Measurements from ENCODE around the gene MYMX.

MYMX gene

GRCh38 chr6:44246663-44247337 is 30.1 kb downstream of the MYMX start, which contains the start of gene HSP90AB1:
HSP90AB1 (plus strand) TSS chr6:44247101; CDS start chr6:44248630, 1,529 bp downstream.
- Histone ChIP-seq H3K9me3 (no peaks in the 10 kb centered on the region), H3K27me3 (no peaks in the 10 kb centered on the region), H3K4me3 (ENCODE audit: low read depth in 1 of 2, low read length in 1 of 2) (peak within 1 kb of the TSS; percentile 84 to 88), H3K36me3 (peaks cover 14% of the 10 kb centered on the region), H3K27ac (peak within 1 kb of the TSS; percentile 77), H3K4me1 (ENCODE audit: control insufficient read depth in 1 of 2, insufficient read depth in 1 of 2, low read depth in 1 of 2, low read length in 1 of 2) (peaks cover 15 to 16% of the 10 kb centered on the region in 2 experiments)
- TF ChIP-seq, protein P1, sequence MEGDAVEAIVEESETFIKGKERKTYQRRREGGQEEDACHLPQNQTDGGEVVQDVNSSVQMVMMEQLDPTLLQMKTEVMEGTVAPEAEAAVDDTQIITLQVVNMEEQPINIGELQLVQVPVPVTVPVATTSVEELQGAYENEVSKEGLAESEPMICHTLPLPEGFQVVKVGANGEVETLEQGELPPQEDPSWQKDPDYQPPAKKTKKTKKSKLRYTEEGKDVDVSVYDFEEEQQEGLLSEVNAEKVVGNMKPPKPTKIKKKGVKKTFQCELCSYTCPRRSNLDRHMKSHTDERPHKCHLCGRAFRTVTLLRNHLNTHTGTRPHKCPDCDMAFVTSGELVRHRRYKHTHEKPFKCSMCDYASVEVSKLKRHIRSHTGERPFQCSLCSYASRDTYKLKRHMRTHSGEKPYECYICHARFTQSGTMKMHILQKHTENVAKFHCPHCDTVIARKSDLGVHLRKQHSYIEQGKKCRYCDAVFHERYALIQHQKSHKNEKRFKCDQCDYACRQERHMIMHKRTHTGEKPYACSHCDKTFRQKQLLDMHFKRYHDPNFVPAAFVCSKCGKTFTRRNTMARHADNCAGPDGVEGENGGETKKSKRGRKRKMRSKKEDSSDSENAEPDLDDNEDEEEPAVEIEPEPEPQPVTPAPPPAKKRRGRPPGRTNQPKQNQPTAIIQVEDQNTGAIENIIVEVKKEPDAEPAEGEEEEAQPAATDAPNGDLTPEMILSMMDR (IDR thresholded peaks at IDR 0.05), result no peak

- Histone ChIP-seq H3K4me1 (ENCODE audit: control insufficient read depth in 1 of 2, insufficient read depth in 1 of 2, low read depth in 1 of 2, low read length in 1 of 2) (peaks cover 15 to 16% of the 10 kb centered on the region in 2 experiments), H3K9me3 (no peaks in the 10 kb centered on the region), H3K4me3 (ENCODE audit: low read depth in 1 of 2, low read length in 1 of 2) (peak overlapping the region; percentile 84 to 88), H3K27ac (peak overlapping the region; percentile 77), H3K27me3 (no peaks in the 10 kb centered on the region), H3K36me3 (peaks cover 19% of the 10 kb centered on the region)
- TF ChIP-seq, protein P1 (IDR thresholded peaks at IDR 0.05), result no peak
Observed at GRCh38 chr6:44247338-44248302, 30.9 kb downstream of the MYMX start.

DNA sequence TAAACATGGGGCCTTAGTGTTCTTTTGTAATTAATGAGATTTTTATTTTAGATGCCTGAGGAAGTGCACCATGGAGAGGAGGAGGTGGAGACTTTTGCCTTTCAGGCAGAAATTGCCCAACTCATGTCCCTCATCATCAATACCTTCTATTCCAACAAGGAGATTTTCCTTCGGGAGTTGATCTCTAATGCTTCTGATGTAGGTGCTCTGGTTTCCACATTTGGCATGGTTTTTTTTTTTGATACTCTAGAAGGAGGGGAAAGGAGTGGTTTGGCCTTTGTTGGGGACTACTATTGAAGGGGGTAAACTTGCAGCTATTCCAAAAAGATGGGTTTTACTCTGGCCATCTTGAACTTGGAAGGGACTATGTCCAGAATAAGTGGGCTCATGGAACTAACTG is 31.9 kb downstream of the MYMX start:
- Histone ChIP-seq H3K4me3 (ENCODE audit: low read depth in 1 of 2, low read length in 1 of 2) (no peak overlapping the region), H3K27ac (peak overlapping the region; percentile 77), H3K9me3 (no peaks in the 10 kb centered on the region), H3K36me3 (peaks cover 28% of the 10 kb centered on the region), H3K4me1 (ENCODE audit: control insufficient read depth in 1 of 2, insufficient read depth in 1 of 2, low read depth in 1 of 2, low read length in 1 of 2) (peaks cover 15 to 16% of the 10 kb centered on the region in 2 experiments), H3K27me3 (no peaks in the 10 kb centered on the region)
- TF ChIP-seq, protein P1 (IDR thresholded peaks at IDR 0.05), result no peak

GRCh38 chr6:44249082-44249748 is 32.5 kb downstream of the MYMX start:
- H3K27ac ChIP-seq, result no peak overlapping the region
- H3K4me3 ChIP-seq (ENCODE audit: low read depth in 1 of 2, low read length in 1 of 2), result no peak overlapping the region

More at GRCh38 chr6:44249082-44249748, 32.5 kb downstream of the MYMX start:
- Histone ChIP-seq H3K9me3 (no peaks in the 10 kb centered on the region), H3K27me3 (no peaks in the 10 kb centered on the region), H3K36me3 (peaks cover 31% of the 10 kb centered on the region), H3K4me1 (ENCODE audit: control insufficient read depth in 1 of 2, insufficient read depth in 1 of 2, low read depth in 1 of 2, low read length in 1 of 2) (peaks cover 15 to 16% of the 10 kb centered on the region in 2 experiments)
- TF ChIP-seq, protein P1 (IDR thresholded peaks at IDR 0.05), result no peak
